Gastroesophageal sphincter (tissue), 3 donors: ENCODE data around the gene PYCARD.

ENCODE experiments used
- EP300 ChIP-seq: sonication (generic); formaldehyde crosslinking; IDR thresholded peaks from one replicate; pipeline ENCODE4 v1.6.1; 2017; ENCODE audit warnings: antibody characterized with exemption, mild to moderate bottlenecking
- POLR2A ChIP-seq, 2 donors: fragments of 450-650 bp; IDR thresholded peaks; one replicate each; pipeline ENCODE4 v1.6.1; 2017; ENCODE audit warnings: antibody characterized with exemption in 2 of 2, mild to moderate bottlenecking in 2 of 2, moderate library complexity in 1 of 2
- TF ChIP-seq, protein P1 (sequence below), 4 experiments: fragments of 200-600 bp in 2 of 4; fragments of 450-650 bp in 2 of 4; sonication (generic) in 1 of 4; IDR thresholded peaks; one replicate each; pipeline ENCODE4 v1.5.1; 2017 to 2019; ENCODE audit warnings: antibody characterized with exemption in 4 of 4, mild to moderate bottlenecking in 2 of 4, moderate library complexity in 2 of 4

DNA sequence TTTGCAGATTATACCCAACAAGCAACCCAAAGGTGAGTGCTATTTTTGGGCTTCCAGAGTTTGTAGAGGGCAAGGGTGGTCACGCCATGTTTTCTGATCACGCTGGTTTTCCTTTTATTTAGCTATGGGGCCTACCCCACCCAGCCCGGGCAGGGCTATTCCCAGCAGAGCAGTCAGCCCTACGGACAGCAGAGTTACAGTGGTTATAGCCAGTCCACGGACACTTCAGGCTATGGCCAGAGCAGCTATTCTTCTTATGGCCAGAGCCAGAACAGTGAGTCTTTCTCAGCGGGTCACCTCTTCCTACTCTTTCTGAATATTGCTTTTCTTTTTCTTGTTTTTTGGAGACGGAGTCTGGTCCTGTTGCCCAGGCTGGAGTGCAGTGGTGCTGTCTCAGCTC, 20.2 kb downstream of the PYCARD start:
- TF ChIP-seq EP300, result no peak
- TF ChIP-seq, protein P1, sequence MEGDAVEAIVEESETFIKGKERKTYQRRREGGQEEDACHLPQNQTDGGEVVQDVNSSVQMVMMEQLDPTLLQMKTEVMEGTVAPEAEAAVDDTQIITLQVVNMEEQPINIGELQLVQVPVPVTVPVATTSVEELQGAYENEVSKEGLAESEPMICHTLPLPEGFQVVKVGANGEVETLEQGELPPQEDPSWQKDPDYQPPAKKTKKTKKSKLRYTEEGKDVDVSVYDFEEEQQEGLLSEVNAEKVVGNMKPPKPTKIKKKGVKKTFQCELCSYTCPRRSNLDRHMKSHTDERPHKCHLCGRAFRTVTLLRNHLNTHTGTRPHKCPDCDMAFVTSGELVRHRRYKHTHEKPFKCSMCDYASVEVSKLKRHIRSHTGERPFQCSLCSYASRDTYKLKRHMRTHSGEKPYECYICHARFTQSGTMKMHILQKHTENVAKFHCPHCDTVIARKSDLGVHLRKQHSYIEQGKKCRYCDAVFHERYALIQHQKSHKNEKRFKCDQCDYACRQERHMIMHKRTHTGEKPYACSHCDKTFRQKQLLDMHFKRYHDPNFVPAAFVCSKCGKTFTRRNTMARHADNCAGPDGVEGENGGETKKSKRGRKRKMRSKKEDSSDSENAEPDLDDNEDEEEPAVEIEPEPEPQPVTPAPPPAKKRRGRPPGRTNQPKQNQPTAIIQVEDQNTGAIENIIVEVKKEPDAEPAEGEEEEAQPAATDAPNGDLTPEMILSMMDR (IDR thresholded peaks at IDR 0.05), result no peak
- no peak for TF ChIP-seq POLR2A (IDR thresholded peaks at IDR 0.05)
